GM06990 (cell line): ENCODE data around the gene PPP3CA.

Experiments used
- DNase-seq: peaks from one replicate; pipeline ENCODE4 v3.0.0-alpha.2; 2011; ENCODE audit not compliant: insufficient read length; ENCODE audit errors: extremely low read depth
- H3K27me3 ChIP-seq: replicated peaks from 2 replicates; pipeline ENCODE4 v1.6.0; 2011; ENCODE audit warnings: low read length; ENCODE audit not compliant: control insufficient read depth, insufficient read depth
- H3K36me3 ChIP-seq: 2 replicates; pipeline ENCODE4 v1.5.1; 2011; ENCODE audit warnings: low read length; ENCODE audit not compliant: control insufficient read depth, insufficient read depth
- H3K4me3 ChIP-seq: replicated peaks from 2 replicates; pipeline ENCODE4 v1.5.1; 2011; ENCODE audit warnings: low read depth, mild to moderate bottlenecking, control low read depth, low read length
- CTCF ChIP-seq: IDR thresholded peaks from 2 replicates; pipeline ENCODE4 v1.5.1; 2011; ENCODE audit warnings: low read length, control low read depth, mild to moderate bottlenecking, inconsistent platforms; ENCODE audit not compliant: insufficient read depth, poor library complexity, severe bottlenecking

Gene PPP3CA

GRCh38 chr4:101286663-101287062 is 60.7 kb downstream of the PPP3CA start:
- DNase-seq, result no peak
- H3K4me3 ChIP-seq, result no peak overlapping the region
- TF ChIP-seq CTCF, result no peak
- H3K36me3 ChIP-seq, result no peaks in the 10 kb centered on the region
- no peaks in the 10 kb centered on the region for H3K27me3 ChIP-seq

GRCh38 chr4:101285985-101286384 is 61.3 kb downstream of the PPP3CA start:
- no peaks in the 10 kb centered on the region for H3K36me3 ChIP-seq
- no peaks in the 10 kb centered on the region for H3K27me3 ChIP-seq
- no peak overlapping the region for H3K4me3 ChIP-seq
- DNase-seq, result no peak
- TF ChIP-seq CTCF, result no peak

GRCh38 chr4:101284546-101284945 is 62.8 kb downstream of the PPP3CA start:
- no peak overlapping the region for H3K4me3 ChIP-seq
- no peaks in the 10 kb centered on the region for H3K36me3 ChIP-seq
- no peak for TF ChIP-seq CTCF
- no peaks in the 10 kb centered on the region for H3K27me3 ChIP-seq
- no peak for DNase-seq

GRCh38 chr4:101283434-101283833 is 63.9 kb downstream of the PPP3CA start:
- H3K36me3 ChIP-seq, result no peaks in the 10 kb centered on the region
- no peak for DNase-seq
- H3K4me3 ChIP-seq, result no peak overlapping the region
- no peaks in the 10 kb centered on the region for H3K27me3 ChIP-seq
- TF ChIP-seq CTCF, result no peak

- no peak overlapping the region for H3K4me3 ChIP-seq
- no peak for TF ChIP-seq CTCF
- no peak for DNase-seq
- H3K27me3 ChIP-seq, result no peaks in the 10 kb centered on the region
- no peaks in the 10 kb centered on the region for H3K36me3 ChIP-seq
Measured at GRCh38 chr4:101282076-101282844, 65.1 kb downstream of the PPP3CA start.
